IPS-18c (cell line): ENCODE data around the gene FMNL3.

Experiments used
- H3K4me3 ChIP-seq: 2 replicates; pipeline ENCODE4 v1.7.0; 2013; ENCODE audit warnings: low read depth, mild to moderate bottlenecking, low read length, moderate library complexity; ENCODE audit not compliant: insufficient read depth
- H3K9me3 ChIP-seq: one replicate; pipeline ENCODE4 v1.6.1; 2013; ENCODE audit warnings: mild to moderate bottlenecking, low read length, moderate library complexity; ENCODE audit not compliant: control insufficient read depth, insufficient read depth

FMNL3 gene

GRCh38 chr12:49689785-49690184 is 17.4 kb downstream of the FMNL3 start:
- Histone ChIP-seq H3K4me3 (no peak overlapping the region), H3K9me3 (no peaks in the 10 kb centered on the region)

GRCh38 chr12:49689237-49689636 is 18.0 kb downstream of the FMNL3 start:
- no peaks in the 10 kb centered on the region for H3K9me3 ChIP-seq

GRCh38 chr12:49687941-49688340 is 19.3 kb downstream of the FMNL3 start:
- H3K9me3 ChIP-seq, result no peaks in the 10 kb centered on the region
- no peak overlapping the region for H3K4me3 ChIP-seq

More at GRCh38 chr12:49689237-49689636, 18.0 kb downstream of the FMNL3 start:
- no peak overlapping the region for H3K4me3 ChIP-seq

- no peak overlapping the region for H3K4me3 ChIP-seq
- no peaks in the 10 kb centered on the region for H3K9me3 ChIP-seq
Observed at GRCh38 chr12:49684310-49684854, 22.8 kb downstream of the FMNL3 start.

- no peak overlapping the region for H3K4me3 ChIP-seq
- no peaks in the 10 kb centered on the region for H3K9me3 ChIP-seq
Observed at GRCh38 chr12:49683599-49684309, 23.5 kb downstream of the FMNL3 start.

GRCh38 chr12:49680075-49680474 is 27.1 kb downstream of the FMNL3 start:
- H3K9me3 ChIP-seq, result no peaks in the 10 kb centered on the region
- no peak overlapping the region for H3K4me3 ChIP-seq

DNA sequence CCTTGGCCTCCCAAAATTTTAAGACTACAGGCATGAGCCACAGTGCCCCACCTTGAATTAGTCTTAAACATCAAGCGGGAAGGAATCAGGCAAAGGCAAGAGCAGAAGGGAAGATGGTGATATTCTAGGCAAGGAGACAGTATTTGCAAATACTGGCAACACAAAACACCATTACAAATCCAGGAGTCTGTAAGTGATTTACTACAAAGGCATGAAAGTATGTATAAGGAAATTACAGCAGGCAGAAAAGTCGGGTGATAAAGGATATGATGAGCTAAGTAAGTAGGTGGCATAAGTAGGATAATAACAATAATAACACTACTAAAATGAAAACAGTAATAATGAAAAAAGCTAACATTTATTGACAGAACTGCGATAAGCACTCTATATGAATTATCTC is 28.5 kb downstream of the FMNL3 start:
- Histone ChIP-seq H3K9me3 (no peaks in the 10 kb centered on the region), H3K4me3 (no peak overlapping the region)

DNA sequence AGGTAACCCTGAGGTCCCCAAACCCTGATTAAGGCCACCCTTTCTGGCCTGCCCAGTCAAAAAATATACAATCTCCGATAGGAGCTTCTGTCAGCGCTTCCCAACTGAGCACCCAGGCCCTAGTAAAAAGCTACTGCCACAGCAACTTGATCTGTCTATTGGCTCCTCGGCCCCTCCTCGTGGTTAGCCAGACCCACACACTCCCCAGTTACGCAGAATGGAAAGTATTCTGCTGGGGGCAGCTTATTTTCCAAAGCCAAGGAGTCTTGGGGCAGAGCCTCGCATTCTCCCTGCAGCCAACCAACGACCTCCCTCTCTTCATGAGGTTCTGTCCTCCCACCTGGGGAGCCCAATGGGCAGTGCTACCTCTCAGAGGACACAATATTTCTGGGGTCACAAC is 32.1 kb downstream of the FMNL3 start:
- Histone ChIP-seq H3K4me3 (no peak overlapping the region), H3K9me3 (no peaks in the 10 kb centered on the region)

DNA sequence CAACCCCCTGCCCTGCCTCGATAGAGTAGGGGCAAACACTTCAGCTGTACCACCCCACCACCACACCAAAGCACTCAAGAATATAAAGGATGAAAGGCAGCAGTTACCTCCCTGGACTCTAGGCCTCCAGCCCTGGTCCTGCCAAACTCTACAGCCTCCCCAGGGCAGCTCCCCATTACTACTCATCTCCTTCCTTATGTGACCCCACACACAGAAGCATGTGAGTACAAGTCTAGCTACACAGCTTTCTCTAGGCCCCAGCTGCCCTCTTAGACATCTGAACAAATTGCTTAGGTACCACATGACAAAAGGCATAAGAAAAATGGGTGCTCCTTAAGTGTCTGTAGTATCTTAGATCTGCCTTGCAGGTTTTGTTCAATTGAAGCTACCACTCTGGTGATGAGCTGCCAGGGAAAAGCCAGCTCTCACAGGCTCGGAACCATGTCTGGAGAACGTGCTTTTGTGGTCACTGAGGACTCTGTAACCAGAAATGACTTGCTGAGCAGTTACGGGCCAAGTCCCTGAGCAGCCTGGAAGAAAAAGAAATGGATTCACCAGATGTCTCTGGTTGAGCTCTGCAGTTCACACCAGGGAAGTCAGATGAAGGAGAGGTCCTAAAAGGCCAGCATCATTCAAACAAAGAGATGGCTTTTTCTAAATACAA is 32.8 kb downstream of the FMNL3 start:
- H3K9me3 ChIP-seq, result no peaks in the 10 kb centered on the region
- no peak overlapping the region for H3K4me3 ChIP-seq

DNA sequence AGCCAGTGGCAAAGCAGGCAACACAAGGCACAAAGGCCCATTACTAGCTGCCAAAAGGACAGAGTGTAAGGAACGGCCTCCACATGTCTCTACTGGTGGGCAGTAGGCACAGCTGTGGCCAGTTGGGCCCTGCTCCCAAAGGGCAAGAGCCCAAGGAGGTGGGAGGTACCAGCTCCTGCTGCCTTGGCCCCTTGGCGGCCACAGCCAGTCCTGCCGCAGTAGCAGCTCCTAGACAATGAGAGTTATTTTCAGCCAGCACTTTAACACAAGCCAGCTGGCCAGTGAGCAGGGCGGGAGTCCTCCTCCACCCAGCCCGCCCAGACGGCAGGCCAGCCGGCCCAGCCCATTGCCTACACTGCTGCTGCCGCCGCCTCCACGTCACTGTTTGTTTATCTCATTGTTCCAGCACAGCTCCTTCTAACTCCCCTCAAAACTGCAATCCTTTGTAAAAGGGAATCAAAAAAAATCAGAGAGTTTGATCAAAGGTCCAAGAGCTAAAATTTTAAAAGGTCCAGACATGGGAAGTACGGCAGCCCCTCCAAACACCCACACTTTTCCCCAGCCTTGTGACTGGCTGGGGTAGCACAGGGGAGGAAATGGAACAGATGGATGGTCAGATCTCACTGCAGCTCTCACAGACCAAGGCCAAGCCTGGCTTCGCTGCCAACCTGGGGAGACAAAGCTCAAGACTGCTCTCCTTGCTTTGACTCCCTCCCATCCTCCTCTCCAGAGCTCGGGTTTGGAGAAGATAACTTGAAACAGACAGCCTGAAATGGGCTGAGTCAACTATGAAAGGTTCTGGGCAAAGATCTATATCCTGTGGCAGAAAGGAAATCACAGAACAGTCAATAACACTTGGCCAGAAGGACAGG is 33.5 kb downstream of the FMNL3 start:
- Histone ChIP-seq H3K9me3 (no peaks in the 10 kb centered on the region), H3K4me3 (peak overlapping the region; percentile 0; the same call in 1 of the 2 replicates)

- no peaks in the 10 kb centered on the region for H3K9me3 ChIP-seq
- no peak overlapping the region for H3K4me3 ChIP-seq
Observed at GRCh38 chr12:49672301-49673217, 34.6 kb downstream of the FMNL3 start.

DNA sequence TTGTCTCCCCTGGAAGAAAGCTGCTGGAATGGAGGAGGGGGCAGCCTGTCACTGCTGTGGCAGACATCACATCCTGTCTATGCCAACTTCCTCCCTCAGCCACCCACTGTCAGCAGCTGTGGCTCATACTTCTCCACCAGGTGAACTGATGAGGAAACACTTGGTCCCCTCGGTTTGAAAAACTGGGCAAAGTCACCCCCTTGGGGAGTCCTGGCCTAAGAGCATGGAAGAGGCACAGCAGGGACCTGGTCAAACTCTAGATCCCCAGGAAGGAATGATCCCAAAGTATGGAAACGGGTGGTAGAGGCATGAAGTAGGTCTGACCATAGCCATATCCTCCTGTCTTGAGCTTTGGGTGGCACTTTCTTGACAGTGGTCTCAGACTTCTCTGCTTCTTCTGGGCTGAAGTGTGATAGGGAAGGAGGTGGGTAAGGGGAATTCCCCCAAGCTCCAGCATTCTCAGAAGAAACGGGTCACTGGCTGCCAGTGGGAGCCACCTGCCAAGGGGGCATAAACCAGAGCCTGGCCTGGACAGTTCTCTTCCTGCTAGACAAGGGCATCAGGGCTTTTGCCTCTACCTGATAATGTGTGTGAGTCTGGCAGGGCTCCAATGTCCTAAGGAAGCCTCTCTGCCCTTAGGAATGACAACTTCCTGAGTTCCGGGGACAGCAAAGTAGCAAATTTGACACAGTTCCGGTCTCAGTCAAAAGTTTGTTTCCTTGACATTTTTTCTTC is 36.0 kb downstream of the FMNL3 start:
- no peak overlapping the region for H3K4me3 ChIP-seq
- H3K9me3 ChIP-seq, result no peaks in the 10 kb centered on the region

GRCh38 chr12:49669796-49670195 is 37.4 kb downstream of the FMNL3 start:
- no peaks in the 10 kb centered on the region for H3K9me3 ChIP-seq
- H3K4me3 ChIP-seq, result no peak overlapping the region

DNA sequence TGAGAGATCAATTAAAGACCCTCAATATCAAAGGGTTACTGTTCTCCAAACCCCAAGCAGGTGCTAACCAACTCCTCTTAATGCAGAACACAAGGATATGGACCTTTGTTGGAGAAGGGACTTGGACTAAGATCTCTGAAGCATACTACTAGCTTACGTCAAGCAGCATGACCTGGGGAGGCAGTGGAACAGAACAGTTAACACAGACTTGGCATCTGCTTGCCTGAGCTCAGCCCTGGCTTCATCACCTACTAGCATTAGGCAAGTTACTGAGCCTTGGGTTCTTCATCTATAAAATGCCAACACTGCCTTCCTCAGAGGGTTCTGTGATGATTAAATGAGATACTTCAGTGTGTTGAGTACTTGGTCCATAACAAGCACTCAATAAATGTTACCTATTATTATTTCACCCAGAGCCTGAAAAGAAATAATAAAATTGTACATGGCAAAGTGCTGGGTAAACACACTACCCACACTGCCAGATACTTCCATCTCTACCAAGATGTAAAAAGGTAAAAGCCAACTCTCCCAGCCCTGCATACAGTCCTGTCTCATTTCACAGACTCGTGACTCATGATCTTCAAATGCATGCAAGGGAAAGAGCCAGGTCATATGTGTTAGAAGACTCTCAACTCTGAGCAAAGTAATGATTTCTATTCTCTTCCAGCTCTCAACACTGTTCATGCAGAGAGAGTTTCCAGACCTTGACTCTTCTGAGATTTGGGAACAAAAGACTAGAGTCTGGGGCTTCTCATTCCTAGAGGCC is 39.7 kb downstream of the FMNL3 start:
- Histone ChIP-seq H3K9me3 (no peaks in the 10 kb centered on the region), H3K4me3 (no peak overlapping the region)

DNA sequence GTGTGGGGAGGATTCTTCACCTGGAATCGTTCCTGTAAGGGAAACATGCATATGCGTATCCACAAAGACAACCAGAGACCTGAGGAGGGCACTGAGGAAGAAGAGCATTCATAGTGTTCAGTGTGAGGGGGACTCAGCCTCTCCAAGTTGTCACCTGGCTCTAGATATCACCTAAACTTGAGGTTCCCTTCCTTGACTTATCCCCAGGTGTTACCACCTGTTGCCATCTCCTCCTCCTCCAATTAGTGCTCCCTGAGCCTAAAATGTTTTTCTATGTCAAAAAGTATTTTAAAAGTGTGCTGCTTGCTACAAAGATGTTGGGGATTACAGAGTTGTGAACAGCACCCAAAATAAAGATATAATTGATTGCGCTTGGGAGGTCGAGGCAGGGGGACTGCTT is 41.0 kb downstream of the FMNL3 start:
- Histone ChIP-seq H3K4me3 (no peak overlapping the region), H3K9me3 (no peaks in the 10 kb centered on the region)
